ENCODE data around the gene RGP1.

The RGP1 gene

GRCh38 chr9:35719546-35719945, 29.5 kb upstream of the RGP1 start:
- Histone ChIP-seq H3K4me3 (no peak overlapping the region), H3K27ac (peak overlapping the region in 1 of 2 donors; percentile 13)
- no peak for DNase-seq (ENCODE audit: low spot score)
- TF ChIP-seq CTCF (IDR thresholded peaks at IDR 0.05): no peak

- no peak for TF ChIP-seq CTCF (IDR thresholded peaks at IDR 0.05)
- no peak overlapping the region for H3K4me3 ChIP-seq
- peak overlapping the region in 1 of 2 donors; percentile 49 for H3K27ac ChIP-seq
- DNase-seq (ENCODE audit: low spot score): no peak
Measured at GRCh38 chr9:35723426-35723825, 25.7 kb upstream of the RGP1 start.

GRCh38 chr9:35723908-35724307, 25.2 kb upstream of the RGP1 start:
- TF ChIP-seq CTCF (IDR thresholded peaks at IDR 0.05): no peak
- DNase-seq (ENCODE audit: low spot score): no peak
- Histone ChIP-seq H3K4me3 (no peak overlapping the region), H3K27ac (peak overlapping the region in 1 of 2 donors; percentile 49)

GRCh38 chr9:35725362-35725761, 23.7 kb upstream of the RGP1 start:
- TF ChIP-seq CTCF (IDR thresholded peaks at IDR 0.05): no peak
- no peak overlapping the region for H3K4me3 ChIP-seq
- H3K27ac ChIP-seq: peak overlapping the region; percentile 27 to 63
- no peak for DNase-seq (ENCODE audit: low spot score)

- no peak for TF ChIP-seq CTCF (IDR thresholded peaks at IDR 0.05)
- DNase-seq (ENCODE audit: low spot score): peak; percentile 91
- peak overlapping the region; percentile 97 to 99 for H3K27ac ChIP-seq
- H3K4me3 ChIP-seq: peak overlapping the region; percentile 84
Measured at GRCh38 chr9:35726931-35727330, 22.2 kb upstream of the RGP1 start.

- DNase-seq (ENCODE audit: low spot score): no peak
- peak overlapping the region; percentile 97 to 99 for H3K27ac ChIP-seq
- TF ChIP-seq CTCF (IDR thresholded peaks at IDR 0.05): no peak
- H3K4me3 ChIP-seq: peak overlapping the region; percentile 84
Measured at GRCh38 chr9:35727676-35728040, 21.4 kb upstream of the RGP1 start.

GRCh38 chr9:35728041-35728971, 20.8 kb upstream of the RGP1 start:
- DNase-seq (ENCODE audit: low spot score): peak; percentile 93
- Histone ChIP-seq H3K27ac (peak overlapping the region; percentile 97 to 99), H3K4me3 (peak overlapping the region; percentile 84)
- TF ChIP-seq CTCF (IDR thresholded peaks at IDR 0.05): no peak
